Left kidney (tissue), 2 donors: ENCODE data around the gene FAM118B. TPM values are rescaled to one million over a fixed set of nuclear protein-coding genes. Genes with fewer than 3 reads are reported as not detected.
"Not testable (repeated sequence)": the region's sequence is repeated elsewhere in the genome, so short reads cannot be mapped to it uniquely, and the experiment has no call there.

ENCODE experiments used
- DNase-seq: peaks from one replicate; pipeline ENCODE4 v3.0.0-alpha.2; 2013
- polyA plus RNA-seq: library from polyadenylated mRNA; unstranded; fragments of 120-200 nt; gene quantifications from one replicate; pipeline ENCODE4 v1.2.1, GENCODE V29; 2013; ENCODE audit not compliant: insufficient read length

The FAM118B gene
- polyA plus RNA-seq, 1 donor, result 32.5 TPM

DNA sequence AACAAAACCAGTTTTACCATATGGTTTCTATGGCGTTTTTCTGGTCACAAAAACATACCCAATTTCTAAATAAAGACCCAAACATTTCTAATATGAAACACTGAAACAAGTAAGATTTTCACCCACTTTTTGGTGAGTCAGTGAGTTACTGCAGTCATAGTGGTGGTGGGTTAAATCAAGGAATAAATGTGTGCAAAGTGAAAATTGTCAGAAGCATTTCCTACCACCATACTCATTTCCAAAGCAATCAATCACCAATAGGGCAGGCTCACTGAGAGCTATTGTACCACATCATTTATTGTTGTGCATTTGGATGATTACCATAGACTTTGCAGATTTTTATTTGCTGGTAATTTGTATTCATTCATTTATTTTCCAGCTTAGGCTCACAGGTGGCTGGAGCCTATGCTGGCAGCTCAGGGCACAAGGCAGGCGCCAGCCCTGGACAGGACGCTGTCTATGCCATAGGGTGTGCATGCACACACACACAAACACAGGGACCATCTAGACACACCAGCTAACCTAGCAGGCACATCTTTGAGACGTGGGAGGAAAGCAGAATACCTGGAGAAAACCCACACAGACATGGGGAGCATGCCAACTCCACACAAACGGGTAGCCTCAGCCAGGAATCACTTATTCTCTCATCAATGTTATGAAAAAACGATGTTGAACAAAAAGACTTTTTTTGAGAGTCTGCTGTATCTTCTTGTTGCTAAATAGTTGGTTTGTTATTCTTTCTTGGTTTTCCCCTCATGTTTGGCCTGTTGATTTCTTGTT is 5.1 kb downstream of the FAM118B start:
- no peak for DNase-seq

GRCh38 chr11:126217491-126217890 is 5.9 kb downstream of the FAM118B start:
- no peak for DNase-seq

DNA sequence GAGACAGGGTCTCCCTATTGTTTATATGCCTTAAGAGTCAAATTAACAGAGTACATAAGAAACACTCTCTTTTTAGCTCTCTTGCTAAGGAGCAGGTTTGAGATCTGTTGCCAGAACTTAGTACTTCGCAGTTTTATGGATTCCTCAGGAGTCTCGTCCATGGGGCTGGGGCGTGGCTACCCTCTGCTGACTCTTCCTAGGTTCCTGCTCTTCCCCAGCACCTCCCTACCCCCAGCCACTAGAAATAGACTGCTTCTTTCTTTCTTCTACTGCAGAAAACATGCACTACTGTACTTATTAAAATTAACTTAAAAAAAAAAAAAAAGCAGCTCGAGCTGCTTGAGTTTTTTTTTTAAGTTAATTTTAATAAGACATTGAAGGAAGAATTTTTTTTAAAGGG is 8.0 kb downstream of the FAM118B start:
- no peak for DNase-seq

GRCh38 chr11:126224647-126225294 is 13.2 kb downstream of the FAM118B start:
- no peak for DNase-seq

GRCh38 chr11:126225295-126225665 is 13.7 kb downstream of the FAM118B start:
- DNase-seq, result no peak

DNA sequence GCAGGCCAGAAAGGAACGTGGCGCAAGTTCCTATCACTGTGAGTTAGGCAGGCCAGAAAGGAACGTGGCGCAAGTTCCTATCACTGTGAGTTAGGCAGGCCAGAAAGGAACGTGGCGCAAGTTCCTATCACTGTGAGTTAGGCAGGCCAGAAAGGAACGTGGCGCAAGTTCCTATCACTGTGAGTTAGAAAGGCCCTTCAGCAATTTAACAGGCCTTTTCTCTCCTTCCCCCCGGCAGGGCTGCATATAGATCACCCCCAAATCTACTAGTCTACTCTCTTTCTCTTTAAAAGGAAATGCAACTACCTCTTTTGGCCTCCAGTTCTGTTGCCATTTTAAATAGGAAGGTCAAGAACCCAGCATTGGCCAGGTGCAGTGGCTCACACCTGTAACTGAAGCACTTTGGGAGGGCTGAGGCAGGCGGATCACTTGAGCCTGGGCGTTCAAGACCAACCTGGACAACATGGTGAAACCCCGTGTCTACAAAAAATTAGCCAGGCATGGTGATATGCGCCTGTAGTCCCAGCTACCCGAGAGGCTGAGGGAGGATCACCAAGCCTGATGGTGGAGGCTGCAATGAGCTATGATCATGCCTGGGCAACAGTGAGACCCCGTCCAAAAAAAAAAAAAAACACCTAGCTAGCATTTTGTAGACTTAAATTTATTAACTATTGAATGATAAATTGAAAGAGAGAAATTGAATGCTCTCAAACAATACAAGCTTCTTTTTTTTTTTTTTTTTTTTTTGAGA is 14.9 kb downstream of the FAM118B start:
- no peak for DNase-seq

DNA sequence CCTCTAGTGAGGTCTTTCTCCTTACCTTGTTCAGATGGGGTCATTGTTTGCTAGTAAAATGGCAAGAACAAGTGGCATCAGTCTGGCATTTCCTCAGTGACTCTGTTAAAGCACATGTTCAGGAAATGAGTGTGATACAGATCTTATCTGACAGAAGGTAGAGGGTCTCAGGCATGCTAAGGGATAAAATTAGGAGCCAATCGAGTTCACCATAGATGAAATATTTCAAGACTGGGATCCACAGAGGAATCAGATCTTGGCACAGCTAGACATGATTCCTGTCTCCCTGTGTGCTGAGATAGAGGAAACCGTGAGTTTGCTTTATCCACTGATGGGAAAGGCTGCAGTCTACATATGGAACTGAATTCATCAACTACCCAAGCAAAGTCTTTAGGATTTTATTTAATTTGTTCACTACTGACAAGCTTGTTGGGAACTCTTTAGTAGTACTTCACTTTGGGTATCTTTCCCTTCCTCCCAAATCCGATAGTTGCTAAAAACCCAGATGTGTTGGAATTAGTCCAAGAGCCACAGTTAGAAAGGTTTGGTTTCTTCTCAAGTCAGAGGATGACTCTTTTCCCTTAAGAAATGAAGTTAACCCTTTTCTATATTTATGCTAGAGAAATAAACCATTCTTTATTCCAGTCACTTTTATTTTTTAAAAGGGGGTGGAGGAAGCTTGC is 18.4 kb downstream of the FAM118B start:
- no peak for DNase-seq

GRCh38 chr11:126231725-126232459 is 20.3 kb downstream of the FAM118B start:
- DNase-seq, result no peak

DNA sequence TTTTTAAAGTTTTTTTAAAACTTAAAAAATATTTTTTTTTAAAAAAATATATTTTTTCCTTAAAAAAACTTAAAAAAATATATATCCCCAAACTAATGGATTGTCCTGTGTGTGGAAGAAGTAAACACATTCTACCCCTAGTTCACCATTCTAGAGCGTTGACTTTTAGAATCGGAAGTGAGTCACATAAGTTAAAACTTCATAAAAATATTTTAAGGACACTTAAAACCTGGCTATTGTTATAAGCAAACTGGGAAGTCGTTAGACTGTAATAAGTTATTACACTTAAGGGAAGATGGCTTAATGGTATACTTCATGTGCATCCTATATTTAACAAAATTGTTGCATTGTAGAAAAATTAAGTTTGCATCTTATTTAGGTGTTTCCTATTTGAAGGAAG is 21.1 kb downstream of the FAM118B start:
- DNase-seq, result no peak

DNA sequence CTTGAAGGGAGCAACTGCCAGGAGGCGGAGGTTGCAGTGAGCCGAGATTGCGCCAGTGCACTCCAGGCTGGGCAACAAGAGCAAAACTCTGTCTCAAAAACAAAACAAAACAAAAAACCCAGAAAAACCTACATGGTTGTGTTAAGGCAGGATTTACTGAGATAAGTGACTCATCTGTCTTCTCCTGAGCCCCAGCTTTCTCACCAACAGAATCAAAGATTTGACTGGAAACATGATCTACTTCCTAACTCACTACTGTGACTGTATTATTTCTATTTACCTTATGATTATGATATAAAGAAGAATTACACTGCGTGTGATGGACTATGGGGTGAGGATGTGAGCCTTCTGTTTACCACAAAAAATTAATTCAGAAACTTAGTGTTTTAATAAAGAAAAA is 21.8 kb downstream of the FAM118B start:
- no peak for DNase-seq

- DNase-seq, result no peak
These were observed 35.1 kb downstream of the FAM118B start for GRCh38 chr11:126246636-126247035.

GRCh38 chr11:126253265-126253664 is 41.7 kb downstream of the FAM118B start:
- DNase-seq, result no peak

DNA sequence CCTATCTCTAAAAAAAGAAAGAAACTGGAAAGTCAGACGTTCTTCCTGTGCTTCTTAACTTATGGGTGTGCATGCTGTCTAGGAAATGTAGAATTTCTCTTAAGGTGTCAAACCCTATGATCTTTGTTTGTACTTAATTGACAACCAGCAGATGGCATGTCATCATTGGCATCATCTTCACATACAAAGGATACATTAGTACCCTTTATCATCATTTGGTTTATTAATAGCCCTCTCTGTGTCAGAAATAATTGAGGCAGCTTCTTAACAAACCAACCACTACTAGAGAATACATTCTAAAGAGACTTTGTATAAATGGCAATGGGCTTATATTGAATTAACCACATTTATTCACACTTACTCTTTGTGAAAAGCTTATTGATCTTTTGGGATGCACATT is 43.2 kb downstream of the FAM118B start:
- DNase-seq, result no peak

DNA sequence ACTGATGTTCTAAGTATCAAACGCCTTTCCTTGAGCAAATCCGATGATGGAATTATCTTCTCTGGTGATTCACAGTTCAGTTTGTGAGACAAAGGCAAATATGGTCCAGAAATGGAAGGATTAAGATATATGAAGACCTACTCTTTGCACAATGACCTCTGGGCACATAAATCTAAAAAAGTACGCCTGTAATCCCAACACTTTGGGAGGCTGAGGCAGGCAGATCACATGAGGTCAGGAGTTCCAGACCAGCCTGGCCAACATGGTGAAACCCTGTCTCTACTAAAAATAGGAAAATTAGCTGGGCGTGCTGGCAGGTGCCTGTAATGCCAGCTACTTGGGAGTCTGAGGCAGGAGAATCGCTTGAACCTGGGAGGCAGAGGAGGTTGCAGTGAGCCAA is 43.9 kb downstream of the FAM118B start:
- DNase-seq, result not testable (repeated sequence)

GRCh38 chr11:126256216-126256615 is 44.6 kb downstream of the FAM118B start:
- no peak for DNase-seq

DNA sequence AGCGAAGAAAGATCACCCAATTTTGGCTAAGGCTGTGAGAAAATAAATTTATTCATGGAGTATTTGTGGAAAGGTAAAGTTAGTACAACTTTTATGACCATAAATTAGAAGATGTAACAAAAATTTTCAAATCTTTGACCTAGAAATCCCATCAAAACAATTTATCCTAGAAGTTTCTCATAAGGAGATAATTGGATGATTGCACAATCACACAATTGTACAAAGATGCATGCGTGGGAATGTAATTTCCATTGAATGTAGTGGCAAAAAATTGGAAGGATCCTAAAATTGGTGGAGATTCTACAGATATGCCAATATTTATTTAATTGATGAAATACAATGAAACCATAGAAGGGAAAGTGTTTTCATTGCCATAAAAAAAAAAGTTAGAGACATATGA is 45.6 kb downstream of the FAM118B start:
- DNase-seq, result no peak

- no peak for DNase-seq
These were observed 46.2 kb downstream of the FAM118B start for GRCh38 chr11:126257764-126258163.

DNA sequence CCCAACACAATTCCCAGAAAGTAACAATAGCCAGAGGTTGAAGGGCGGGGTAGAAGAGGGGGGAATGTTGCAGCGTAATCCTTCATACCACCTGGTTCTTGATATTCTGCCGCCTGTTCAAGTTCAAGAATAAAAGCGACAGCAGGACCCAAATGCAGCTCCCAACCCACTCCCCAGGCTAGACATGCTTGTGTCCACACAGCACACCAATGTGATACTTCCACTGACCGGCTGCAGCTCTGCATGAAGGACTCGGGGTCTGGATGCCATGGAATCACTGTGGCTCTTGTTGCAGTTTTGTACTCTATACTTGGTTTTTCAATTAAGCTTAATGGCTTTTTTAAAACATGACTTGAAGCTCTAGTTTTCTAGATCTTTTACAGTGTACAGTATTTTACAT is 50.6 kb downstream of the FAM118B start:
- DNase-seq, result no peak

- DNase-seq, result no peak
These were observed 51.9 kb downstream of the FAM118B start for GRCh38 chr11:126263489-126263888.

GRCh38 chr11:126265811-126266210 is 54.2 kb downstream of the FAM118B start:
- DNase-seq, result no peak

GRCh38 chr11:126267650-126268049 is 56.1 kb downstream of the FAM118B start:
- no peak for DNase-seq

DNA sequence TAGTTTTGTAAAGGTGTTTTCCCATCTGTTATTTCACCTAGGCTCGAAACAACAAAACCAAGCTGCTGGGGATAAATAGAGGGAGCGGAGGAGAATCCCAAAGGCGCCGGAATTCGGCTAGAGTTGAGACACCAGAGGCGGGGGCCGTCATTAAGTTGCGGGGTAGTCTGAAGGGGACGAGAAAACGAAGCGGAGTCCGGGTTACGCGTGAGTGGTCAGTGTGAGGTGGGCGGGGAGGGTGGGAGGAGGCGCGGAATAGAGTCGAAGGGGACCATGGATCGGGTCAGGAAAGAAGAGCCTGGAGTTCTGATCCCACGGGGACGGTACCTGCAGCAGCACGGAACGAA is 56.8 kb downstream of the FAM118B start:
- no peak for DNase-seq
